ENCODE results near the gene CLIC3.

CLIC3 gene

DNA sequence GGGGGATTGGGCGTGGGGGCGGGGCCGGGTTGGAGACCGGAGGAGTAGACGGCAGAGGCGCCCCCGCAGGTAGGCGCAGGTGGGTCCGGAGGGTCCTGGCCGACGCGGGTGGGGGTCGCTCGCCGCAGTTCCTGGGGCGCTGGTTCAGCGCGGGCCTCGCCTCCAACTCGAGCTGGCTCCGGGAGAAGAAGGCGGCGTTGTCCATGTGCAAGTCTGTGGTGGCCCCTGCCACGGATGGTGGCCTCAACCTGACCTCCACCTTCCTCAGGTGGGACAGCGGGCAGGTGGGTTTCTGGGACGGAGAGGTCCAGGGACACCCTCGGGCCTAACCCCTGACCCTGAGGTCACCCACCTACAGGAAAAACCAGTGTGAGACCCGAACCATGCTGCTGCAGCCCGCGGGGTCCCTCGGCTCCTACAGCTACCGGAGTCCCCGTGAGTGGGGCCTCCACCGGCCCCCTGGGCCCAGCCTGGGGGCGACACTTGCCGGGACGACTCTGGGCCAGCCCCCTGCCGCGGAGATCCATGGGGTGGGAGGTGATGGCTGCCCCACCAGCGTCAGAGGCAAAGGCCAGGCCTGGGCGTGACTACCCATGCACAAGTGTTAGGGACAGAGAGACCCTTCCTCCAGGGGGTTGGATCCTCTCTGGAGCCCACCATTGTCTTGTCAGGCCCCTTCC, 17.4 kb downstream of the CLIC3 start:
- DNase-seq, result no peak

DNA sequence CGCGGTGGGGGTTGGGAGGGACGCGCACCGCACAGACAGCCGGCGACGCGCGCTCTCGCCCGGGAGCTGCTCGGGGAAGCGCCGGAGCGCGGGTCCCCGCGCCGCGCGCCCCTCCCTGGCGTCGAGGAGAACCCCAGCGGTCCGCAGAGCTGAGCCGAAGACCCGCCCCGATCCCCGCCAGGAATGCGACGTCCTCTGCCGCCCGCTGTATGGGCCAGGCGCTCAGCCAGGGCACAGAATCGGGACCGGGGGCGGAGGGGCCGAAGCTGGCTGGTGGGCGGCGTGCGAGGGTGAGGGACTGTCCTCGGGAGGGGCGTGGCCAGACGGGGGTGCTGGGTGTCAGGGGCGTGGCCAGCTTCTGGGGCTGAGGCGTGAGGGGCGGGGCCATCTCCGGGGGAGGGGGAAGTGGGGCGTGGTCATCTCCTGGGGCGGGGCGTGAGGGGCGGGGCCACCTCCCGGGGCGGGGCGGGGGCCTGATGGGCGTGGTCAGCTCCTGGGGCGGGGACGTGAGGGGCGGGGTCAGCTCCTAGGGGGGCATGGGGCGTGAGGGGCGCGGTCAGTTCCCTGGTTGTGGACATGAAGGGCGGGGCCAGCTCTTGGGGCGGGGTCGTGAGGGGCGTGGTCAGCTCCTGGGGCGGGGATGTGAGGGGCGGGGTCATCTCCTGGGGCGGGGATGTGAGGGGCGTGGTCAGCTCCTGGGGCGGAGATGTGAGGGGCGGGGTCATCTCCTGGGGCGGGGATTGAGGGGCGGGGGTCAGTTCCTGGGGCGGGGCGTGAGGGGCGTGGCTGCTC, 18.1 kb downstream of the CLIC3 start:
- DNase-seq, result peak; percentile 73

DNA sequence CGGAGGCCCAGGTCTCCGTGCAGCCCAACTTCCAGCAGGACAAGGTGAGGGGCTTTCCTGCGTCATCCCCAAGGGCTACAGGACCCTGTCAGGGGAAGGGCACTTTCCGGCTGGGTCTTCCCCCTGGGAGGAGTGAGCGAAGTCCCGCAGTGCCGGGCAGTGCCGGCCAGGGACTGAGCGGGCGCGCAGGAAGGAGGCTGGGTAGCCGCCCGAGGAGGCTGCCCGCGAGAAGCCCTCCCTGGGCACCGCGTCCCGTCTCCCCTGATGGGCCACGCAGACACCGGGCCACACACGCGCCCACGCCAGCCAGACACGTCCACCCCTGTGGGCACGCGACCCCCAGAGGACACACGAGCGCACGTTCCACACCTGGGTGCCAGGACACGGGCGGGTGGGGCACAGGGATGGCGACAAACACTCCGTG, 18.7 kb downstream of the CLIC3 start:
- DNase-seq, result no peak

DNA sequence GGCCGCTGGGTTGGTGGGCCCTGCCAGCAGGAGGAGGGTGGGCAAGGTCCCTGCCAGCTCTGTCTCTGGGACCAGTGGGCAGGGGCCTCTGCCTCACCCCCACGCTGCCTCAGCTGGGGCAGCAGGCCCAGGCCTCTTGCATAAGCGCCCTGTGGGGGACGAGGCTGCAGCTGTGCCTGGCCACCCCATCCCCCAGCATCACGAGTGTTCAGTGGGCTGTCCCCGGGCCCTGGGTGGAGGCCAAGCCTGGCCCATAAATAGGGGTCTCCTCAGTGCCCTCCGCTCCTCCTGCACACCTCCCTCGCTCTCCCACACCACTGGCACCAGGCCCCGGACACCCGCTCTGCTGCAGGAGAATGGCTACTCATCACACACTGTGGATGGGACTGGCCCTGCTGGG, 19.1 kb downstream of the CLIC3 start, which contains the start of gene PTGDS:
Gene PTGDS (plus strand): TSS at position 282 of the 400 bp plus-strand sequence. CDS start 75 bp downstream, at position 357.
- DNase-seq, result no peak

DNA sequence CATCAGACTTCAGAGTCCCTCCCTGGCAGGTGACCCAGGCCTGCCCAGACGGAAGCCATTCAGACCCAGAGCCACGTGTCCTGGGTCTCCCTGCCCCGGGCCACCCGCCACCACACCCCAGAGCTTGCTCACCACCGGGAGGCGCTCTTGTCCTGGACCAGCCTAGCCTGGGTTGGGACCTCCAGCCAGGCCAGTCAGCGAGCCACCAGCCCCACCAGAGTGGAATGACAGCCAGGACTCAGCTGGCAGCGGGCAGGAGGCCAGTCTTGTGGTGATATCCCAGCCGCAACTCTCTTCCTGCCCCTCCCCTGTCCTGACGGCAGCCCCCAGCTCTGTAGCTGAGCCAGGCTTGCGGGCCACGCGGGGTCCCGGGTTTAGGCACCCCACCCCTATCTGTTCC, 20.7 kb downstream of the CLIC3 start:
- peak; percentile 38 for DNase-seq

DNA sequence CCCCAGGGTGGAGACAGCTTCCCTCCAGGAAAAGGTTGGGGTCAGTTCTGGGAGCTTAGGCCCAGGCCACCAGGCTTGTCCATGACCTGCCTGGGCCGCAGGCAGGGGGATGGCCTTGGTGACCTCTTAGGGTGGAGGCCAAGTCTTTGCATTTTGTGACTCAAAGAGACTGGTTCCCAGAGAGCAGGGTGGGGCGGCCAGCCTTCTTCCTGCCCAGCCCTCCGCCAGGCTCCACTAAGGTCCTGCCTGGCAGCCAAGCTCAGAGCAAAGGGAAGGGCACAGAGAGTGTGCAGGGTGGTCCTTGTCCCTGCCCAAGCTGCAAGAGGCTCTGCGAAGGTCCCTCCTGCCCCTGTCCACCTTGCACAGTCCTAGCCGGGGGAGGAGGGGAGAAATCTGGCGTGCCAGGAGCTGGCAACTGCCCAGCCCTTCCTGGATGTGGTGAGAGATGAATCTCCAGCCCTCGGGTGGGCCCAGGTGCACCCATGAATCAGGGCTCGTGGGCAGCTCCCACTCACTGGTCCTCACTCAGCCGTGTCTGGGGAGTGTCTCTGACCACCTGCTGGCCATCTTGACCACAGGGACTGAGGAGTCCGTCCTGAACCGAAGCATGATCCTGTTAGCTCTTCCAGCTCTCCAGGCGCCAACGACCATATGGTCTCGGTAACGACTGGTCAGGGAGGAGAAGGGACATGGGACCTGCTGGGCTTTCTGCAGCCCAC, 21.4 kb downstream of the CLIC3 start:
- no peak for DNase-seq

DNA sequence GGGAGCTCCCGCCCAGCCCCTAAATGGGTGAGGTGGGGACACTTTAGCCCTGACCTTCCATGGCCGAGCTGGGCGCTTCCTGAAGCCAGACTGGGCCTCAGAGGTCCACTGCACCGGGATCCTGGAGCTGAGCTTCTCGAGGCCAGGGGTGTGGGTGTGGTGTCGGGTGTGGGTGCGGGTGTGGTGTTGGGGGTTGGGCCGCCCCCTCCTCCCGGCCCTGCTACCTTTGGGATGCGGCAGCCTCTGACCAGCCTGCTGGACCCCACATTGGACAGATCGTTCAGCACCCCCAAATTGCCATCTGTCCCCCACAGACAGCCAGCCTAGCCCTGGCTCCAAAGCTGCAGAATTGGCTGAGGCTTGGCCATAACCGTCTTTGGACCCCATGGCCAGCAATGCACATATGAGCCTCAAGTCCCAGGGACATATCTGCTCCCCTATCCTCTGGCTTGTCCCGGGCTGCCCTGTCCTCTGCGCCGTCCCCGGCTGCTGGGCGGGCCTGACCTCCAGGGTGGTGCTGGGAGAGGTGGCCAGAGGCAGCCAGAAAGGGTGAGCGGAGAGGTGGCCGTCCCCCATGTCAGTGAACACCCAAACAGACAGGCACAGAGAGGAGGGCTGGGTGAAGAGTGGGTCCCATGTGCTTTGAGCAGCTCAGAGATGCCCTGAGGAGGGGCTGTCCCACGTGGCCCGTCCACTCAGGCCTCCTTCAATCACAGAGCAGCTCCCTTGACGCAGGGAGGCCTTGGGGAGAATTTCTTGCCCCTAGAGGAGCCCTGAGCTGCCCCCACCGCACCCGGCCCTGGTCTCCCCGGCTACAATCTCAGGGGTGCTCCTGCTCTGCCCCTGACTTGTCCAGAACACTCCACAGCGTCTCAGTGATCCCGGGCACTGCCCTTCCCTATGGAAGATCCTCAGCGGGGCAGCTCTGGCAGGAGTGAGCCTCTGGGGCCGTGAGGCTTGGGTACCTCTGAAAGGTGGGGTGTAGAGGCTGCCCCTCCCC, 22.4 kb downstream of the CLIC3 start:
- DNase-seq, result no peak

DNA sequence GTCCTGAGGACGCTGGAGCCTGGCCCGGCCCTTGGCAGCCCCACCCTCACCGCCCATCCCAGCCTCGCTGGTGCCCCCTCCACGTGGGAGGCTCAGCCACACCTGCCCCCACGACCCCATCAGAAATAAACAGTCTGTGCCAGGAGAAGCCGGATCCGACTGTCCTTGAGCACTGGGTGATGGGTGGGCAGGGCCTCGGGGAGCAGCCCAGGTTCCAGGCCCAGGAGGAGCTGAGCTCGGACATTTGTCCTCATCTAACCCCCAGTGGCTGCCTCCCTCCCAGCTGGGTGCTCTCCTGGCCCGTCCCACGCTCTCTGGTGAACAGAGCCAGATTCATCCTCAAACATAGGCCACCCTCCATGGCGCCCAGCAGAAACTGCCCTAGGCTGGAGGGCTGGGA, 23.6 kb downstream of the CLIC3 start:
- DNase-seq, result no peak

DNA sequence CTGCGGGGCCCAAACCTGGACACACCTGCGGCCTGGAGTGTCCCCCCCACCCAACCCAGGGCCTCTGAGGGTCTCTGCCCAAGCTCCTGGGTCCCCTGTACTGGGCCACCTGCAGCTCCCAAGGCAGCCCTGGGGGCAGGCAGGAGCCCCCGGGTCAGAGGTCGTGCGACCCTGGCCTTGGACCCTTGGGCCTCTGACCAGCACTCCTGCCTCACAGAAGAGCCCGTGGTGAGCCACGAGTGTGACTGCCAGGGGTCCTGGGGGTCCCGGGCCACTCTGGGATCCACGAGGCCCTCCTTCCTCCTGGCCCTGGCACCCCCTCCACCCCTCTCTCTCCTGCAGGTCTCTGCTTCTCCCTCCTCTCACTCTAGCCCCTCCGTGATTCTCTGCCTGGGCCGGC, 24.0 kb downstream of the CLIC3 start:
- no peak for DNase-seq

DNA sequence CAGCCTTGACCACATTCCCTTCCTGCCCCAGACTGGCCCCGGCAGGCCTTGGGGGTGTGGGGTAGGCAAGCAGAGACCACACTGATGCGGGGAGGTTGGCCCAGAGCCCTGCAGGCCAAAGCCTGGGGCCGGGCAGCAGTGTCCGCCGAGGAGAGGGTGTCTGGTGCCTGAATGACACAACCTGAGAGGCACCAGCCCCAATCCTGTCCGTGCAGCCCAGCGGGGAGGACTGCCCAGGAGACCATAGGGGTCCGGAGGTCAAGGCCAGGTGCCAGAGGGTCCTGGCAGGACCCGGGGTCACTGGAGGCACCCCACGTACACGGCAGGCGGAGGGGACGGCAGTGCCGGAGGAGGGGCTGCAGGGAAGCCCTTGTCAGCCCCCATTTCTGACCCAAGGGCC, 24.6 kb downstream of the CLIC3 start:
- no peak for DNase-seq

DNA sequence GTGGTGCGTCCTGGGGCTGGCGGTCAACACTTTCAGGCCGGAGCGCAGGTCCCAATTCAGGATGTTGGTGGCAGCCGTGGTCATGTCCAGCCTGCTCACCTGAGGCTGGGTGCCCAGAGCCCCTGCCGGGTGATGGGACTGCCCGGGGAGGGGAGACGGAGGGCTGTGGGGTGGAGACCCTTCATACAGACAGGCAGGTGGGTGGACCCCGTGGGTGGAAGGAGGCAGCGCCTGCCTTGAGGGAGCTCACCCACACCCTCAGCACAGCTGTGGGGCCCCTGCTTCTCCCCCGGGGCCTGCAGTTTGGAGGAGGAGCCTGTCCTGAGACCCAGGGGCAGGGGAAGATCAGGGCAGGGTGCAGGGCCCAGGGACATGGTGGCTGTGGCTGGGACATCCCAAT, 26.0 kb downstream of the CLIC3 start:
- no peak for DNase-seq

DNA sequence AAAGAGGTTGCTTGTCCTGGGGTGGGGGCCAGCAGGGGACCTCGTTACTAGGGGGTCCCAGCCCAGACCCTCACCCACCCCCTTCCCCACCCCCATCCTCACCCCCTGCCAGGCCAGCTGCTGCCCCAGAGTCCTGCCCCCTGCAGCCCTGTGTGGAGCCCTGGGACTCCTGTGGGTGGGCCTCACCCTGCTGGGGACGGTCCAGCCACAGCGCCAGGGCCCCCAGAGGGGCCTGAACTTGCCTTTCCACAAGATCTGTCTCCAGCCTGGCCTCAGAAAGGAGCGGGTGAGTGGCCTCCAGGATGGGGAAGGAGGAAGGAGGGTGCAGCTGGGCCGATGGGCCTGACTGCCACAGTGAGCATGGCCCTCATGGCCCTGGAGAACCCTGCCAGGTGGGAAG, 26.6 kb downstream of the CLIC3 start:
- no peak for DNase-seq

DNA sequence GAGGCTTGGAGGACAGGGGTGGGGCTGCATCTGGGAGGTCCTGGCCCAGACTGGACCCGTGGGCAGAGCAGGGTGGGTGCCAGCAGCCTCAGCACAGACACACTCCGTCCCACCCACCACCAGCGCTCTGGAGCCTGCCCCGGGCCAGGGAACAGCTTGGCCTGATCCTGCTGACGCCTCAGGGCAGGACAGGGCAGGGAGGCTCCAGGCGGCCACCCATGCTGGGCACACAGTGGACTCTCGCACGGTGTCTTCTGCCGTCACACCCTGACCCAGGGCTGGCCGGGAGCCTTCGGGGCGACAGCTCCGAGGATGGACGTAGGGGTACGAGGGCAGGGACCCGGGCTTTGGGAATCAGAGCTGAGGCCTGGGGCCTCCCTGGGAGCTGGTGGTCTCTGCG, 27.2 kb downstream of the CLIC3 start:
- DNase-seq, result no peak

DNA sequence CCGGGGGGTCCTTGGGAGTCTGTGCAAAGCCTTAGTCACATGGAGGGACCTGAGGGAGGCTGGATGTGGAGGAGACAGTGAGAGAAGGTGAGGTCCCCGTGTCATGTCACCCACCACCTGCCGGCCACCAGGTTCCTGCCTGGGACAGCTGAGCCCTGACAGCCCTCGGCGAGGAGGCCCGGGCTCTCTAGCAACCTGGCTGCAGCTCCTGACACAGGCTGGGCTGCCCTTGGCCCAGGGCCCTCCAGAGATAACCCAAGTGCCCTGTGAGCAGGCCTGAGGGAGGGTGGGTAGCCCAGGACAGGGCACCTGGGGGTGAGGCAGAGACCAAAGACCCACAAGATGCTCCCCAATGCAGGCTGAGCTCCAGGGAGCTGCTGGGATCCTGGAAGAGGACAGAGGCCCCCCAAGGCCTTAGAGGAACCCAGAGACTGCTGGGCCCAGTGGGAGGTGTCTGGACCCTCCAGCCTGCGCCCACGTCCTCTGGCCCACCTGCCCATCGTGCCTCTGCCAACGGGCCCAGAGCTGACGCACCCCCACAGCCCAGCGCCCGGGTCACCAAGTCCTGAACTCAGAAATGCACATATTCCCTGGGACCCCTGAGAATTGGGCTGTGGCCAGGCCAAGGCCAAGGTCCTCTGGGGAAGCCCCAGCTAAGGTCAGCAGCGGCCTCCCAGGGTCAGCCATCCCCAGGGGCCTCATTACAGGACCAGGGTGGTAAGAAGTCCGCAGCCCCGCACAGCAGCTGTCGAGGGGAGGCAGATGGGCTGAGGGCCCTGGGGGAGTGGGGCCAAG, 27.8 kb downstream of the CLIC3 start:
- no peak for DNase-seq

DNA sequence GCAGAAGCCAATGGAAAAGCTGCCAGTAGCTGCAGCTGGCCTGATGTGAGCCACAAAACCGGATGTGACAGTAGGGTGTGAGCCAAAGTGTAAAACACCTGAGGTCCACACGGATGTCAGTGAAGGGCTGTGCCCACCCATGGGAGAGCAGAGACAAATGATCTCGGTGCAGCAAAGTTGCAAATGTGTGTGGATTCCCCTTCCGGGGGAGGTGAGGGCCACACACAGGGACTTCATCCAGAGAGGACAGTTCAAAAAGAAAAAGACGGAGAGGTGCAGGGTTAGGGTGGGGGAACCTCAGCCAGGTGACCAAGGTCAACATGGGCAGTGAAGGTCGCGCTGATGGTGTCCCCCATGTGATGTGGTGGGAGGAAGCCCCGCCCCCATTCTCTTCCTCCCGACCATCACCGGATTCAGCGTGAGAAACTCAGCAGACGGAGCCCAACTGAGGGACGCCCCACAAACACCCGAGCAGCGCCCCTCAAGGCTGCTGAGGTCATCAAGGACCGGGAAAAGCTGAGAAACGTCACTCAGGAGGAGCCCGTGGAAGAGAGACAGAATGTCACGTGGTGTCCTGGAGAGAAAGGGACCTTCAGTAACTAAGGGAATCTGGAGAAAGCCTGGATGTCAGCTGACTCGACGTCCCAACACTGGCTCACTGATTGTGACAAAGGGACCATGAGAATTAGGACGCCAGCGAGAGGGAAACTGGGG, 30.4 kb downstream of the CLIC3 start:
- no peak for DNase-seq

DNA sequence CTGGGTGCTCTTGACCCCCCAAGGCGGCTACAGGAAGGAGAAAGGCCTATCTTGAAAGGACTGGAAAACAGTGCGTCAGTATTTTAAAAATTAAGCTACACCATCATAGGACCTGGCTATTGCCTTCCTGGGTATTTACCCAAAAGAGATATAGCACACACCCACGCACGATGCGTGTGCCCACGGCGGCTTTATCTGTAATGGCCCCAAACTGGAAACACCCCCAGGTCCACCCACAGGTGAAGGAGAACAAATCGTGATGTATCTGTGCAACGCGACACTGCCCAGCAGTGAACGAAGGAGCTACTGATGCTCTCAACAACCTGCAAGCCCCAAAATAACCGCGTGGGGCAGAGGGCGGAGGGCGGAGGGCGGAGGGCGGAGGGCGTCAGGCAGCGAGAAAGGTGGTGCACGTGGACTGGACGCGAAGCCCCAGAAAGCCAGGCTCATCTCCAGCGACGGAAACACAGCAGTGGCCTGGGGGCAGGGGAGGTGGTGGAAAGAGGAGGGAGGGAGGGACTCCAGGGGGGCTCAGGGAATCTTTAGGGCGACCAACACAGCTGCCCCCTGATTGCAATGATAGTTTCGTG, 31.4 kb downstream of the CLIC3 start:
- DNase-seq, result no peak

DNA sequence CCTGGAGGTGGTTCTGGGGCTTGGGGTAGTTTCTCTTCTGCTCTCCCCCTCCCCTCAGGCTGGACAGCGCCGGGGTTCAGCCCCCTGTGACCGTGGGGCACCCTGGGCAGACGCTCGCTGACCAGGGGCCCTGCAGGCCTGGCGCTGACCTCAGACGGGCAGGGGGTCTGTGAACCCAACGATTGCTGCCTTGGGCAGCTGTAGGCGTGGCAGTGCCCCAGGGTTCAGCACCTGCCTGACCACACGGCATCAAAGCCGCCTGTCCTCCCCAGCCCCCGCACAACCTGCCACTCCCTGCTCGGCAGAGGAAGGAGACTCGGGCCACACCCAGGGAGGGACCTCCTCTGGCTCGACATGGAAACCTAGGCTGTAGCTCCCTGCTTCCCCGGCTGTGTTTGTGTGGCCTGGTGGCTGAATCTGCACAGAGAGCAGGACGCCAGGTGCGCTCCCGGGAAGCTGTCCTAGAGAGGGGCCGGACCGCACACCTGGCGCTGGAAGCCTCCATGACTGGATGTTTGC, 32.1 kb downstream of the CLIC3 start:
- no peak for DNase-seq

DNA sequence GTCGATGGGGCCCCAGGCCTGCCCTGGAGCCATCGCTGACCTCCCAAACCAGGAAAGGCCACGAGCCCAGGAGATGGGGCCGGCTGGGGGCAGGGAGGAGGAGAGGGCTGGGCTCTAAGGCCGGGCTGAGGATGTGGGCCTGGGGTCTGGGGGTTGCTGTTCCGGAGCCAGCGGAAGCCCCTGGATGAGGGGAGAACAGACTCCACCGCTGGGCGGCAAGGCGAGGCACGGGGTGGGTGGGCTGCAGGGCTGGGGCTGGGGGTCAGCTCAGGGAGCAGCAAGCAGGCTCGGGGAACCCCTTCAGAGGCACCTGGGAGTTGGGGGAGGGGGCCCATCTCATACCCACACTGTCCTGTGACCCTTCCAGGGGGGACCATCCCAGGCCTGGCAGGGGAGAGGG, 32.6 kb downstream of the CLIC3 start:
- no peak for DNase-seq

DNA sequence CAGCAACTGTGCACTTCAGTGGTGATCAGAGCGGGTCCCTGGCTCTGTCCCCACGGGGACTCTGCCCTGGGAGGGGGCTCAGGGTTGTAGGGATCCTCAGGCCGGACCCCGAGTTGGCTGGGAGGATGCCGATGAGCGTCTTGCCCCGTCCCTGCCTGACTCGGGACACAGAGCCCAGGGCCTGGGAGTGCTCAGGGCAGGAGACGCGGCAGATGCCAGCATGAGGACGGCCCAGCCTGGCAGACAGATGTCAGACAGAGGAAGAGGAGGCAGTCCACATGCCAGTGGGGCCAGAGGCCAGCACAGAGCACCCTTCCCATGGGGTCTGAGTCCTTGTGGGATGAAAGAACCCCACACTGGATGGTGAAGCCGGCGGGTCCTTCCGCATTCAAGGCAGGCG, 33.0 kb downstream of the CLIC3 start:
- DNase-seq, result no peak

DNA sequence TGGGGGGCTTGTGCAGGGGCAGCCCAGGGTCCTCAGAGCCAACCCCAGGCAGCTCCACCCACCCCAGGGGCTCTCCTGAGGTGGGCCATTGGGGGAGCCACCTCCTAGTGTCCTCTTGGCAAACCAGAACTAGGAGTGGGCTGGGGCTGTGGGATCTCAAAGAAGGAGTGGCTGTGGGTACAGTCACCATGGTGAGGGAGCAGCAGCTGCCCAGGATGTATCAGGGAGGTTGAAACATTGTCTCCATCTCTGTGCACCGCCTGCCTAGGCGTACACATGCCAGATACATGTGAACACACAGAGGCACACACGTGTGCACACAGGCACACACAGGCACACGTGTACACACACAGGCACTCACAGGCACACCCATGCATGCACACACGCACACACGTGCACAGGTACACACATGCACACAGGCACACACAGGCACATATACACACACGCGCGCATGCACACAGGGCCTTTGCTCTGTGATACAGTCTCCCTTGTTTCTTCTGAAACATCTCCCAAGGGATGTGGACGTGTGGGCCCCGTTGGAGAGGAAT, 33.6 kb downstream of the CLIC3 start:
- no peak for DNase-seq

All from stimulated activated CD4-positive, alpha-beta T cell treated with anti-CD3 and anti-CD28 coated beads, Interleukin-1b, Interleukin-23, amount 100 ng/mL, for 48 hours (primary cell).